ENCODE measurements around the gene ARL8A.
A peak's percentile ranks its signal among the peaks of the same experiment; 100 is the strongest.
"Not testable (repeated sequence)": the region's sequence is repeated elsewhere in the genome, so short reads cannot be mapped to it uniquely, and the experiment has no call there.

ARL8A gene

GRCh38 chr1:202187041-202187671, 42.6 kb upstream of the ARL8A start:
- DNase-seq = no peak
- no peak overlapping the region for H3K27ac ChIP-seq (ENCODE audit: insufficient read depth, low read length, poor library complexity, severe bottlenecking)
- H3K4me3 ChIP-seq (ENCODE audit: insufficient read depth, low read depth, low read length, poor library complexity, severe bottlenecking) = no peak overlapping the region
- peaks cover 4% of the 10 kb centered on the region for H3K4me1 ChIP-seq (ENCODE audit: control insufficient read depth, insufficient read depth, low read length, poor library complexity, severe bottlenecking)
- no peaks in the 10 kb centered on the region for H3K9me3 ChIP-seq (ENCODE audit: control insufficient read depth, low read length)
- H3K27me3 ChIP-seq (replicated peaks; ENCODE audit: control insufficient read depth, insufficient read depth, low read length, poor library complexity, severe bottlenecking) = no peaks in the 10 kb centered on the region
- H3K36me3 ChIP-seq (ENCODE audit: control insufficient read depth, insufficient read depth, low read length) = no peaks in the 10 kb centered on the region

GRCh38 chr1:202186327-202186726, 41.8 kb upstream of the ARL8A start:
- DNase-seq = no peak
- no peak overlapping the region for H3K27ac ChIP-seq (ENCODE audit: insufficient read depth, low read length, poor library complexity, severe bottlenecking)
- no peaks in the 10 kb centered on the region for H3K27me3 ChIP-seq (replicated peaks; ENCODE audit: control insufficient read depth, insufficient read depth, low read length, poor library complexity, severe bottlenecking)
- H3K36me3 ChIP-seq (ENCODE audit: control insufficient read depth, insufficient read depth, low read length) = no peaks in the 10 kb centered on the region
- H3K4me3 ChIP-seq (ENCODE audit: insufficient read depth, low read depth, low read length, poor library complexity, severe bottlenecking) = no peak overlapping the region
- peaks cover 4% of the 10 kb centered on the region for H3K4me1 ChIP-seq (ENCODE audit: control insufficient read depth, insufficient read depth, low read length, poor library complexity, severe bottlenecking)
- H3K9me3 ChIP-seq (ENCODE audit: control insufficient read depth, low read length) = no peaks in the 10 kb centered on the region

GRCh38 chr1:202184750-202185460, 40.4 kb upstream of the ARL8A start:
- H3K4me3 ChIP-seq (ENCODE audit: insufficient read depth, low read depth, low read length, poor library complexity, severe bottlenecking) = no peak overlapping the region
- H3K4me1 ChIP-seq (ENCODE audit: control insufficient read depth, insufficient read depth, low read length, poor library complexity, severe bottlenecking) = peaks cover 4% of the 10 kb centered on the region
- H3K9me3 ChIP-seq (ENCODE audit: control insufficient read depth, low read length) = no peaks in the 10 kb centered on the region
- no peak overlapping the region for H3K27ac ChIP-seq (ENCODE audit: insufficient read depth, low read length, poor library complexity, severe bottlenecking)
- peak; percentile 44 to 63 (median 50) for DNase-seq
- H3K27me3 ChIP-seq (replicated peaks; ENCODE audit: control insufficient read depth, insufficient read depth, low read length, poor library complexity, severe bottlenecking) = no peaks in the 10 kb centered on the region
- no peaks in the 10 kb centered on the region for H3K36me3 ChIP-seq (ENCODE audit: control insufficient read depth, insufficient read depth, low read length)

GRCh38 chr1:202182040-202182877, 37.7 kb upstream of the ARL8A start:
- Histone ChIP-seq H3K36me3 (ENCODE audit: control insufficient read depth, insufficient read depth, low read length) (no peaks in the 10 kb centered on the region), H3K4me1 (ENCODE audit: control insufficient read depth, insufficient read depth, low read length, poor library complexity, severe bottlenecking) (peaks cover 4% of the 10 kb centered on the region), H3K27me3 (replicated peaks; ENCODE audit: control insufficient read depth, insufficient read depth, low read length, poor library complexity, severe bottlenecking) (no peaks in the 10 kb centered on the region), H3K9me3 (ENCODE audit: control insufficient read depth, low read length) (no peaks in the 10 kb centered on the region), H3K27ac (ENCODE audit: insufficient read depth, low read length, poor library complexity, severe bottlenecking) (no peak overlapping the region), H3K4me3 (ENCODE audit: insufficient read depth, low read depth, low read length, poor library complexity, severe bottlenecking) (no peak overlapping the region)
- no peak for DNase-seq

GRCh38 chr1:202181586-202181985, 37.0 kb upstream of the ARL8A start:
- no peaks in the 10 kb centered on the region for H3K9me3 ChIP-seq (ENCODE audit: control insufficient read depth, low read length)
- no peak overlapping the region for H3K4me3 ChIP-seq (ENCODE audit: insufficient read depth, low read depth, low read length, poor library complexity, severe bottlenecking)
- no peaks in the 10 kb centered on the region for H3K27me3 ChIP-seq (replicated peaks; ENCODE audit: control insufficient read depth, insufficient read depth, low read length, poor library complexity, severe bottlenecking)
- H3K4me1 ChIP-seq (ENCODE audit: control insufficient read depth, insufficient read depth, low read length, poor library complexity, severe bottlenecking) = peaks cover 4% of the 10 kb centered on the region
- no peak overlapping the region for H3K27ac ChIP-seq (ENCODE audit: insufficient read depth, low read length, poor library complexity, severe bottlenecking)
- no peak for DNase-seq
- H3K36me3 ChIP-seq (ENCODE audit: control insufficient read depth, insufficient read depth, low read length) = no peaks in the 10 kb centered on the region

- DNase-seq; H3K9me3 ChIP-seq (ENCODE audit: control insufficient read depth, low read length); H3K27ac ChIP-seq (ENCODE audit: insufficient read depth, low read length, poor library complexity, severe bottlenecking); H3K4me3 ChIP-seq (ENCODE audit: insufficient read depth, low read depth, low read length, poor library complexity, severe bottlenecking); H3K36me3 ChIP-seq (ENCODE audit: control insufficient read depth, insufficient read depth, low read length); H3K4me1 ChIP-seq (ENCODE audit: control insufficient read depth, insufficient read depth, low read length, poor library complexity, severe bottlenecking); H3K27me3 ChIP-seq (replicated peaks; ENCODE audit: control insufficient read depth, insufficient read depth, low read length, poor library complexity, severe bottlenecking): not testable (repeated sequence)
These were observed 36.2 kb upstream of the ARL8A start for GRCh38 chr1:202180751-202181139.

- DNase-seq = no peak
- no peak overlapping the region for H3K27ac ChIP-seq (ENCODE audit: insufficient read depth, low read length, poor library complexity, severe bottlenecking)
- H3K4me3 ChIP-seq (ENCODE audit: insufficient read depth, low read depth, low read length, poor library complexity, severe bottlenecking) = no peak overlapping the region
- peaks cover 4% of the 10 kb centered on the region for H3K4me1 ChIP-seq (ENCODE audit: control insufficient read depth, insufficient read depth, low read length, poor library complexity, severe bottlenecking)
- H3K27me3 ChIP-seq (replicated peaks; ENCODE audit: control insufficient read depth, insufficient read depth, low read length, poor library complexity, severe bottlenecking) = no peaks in the 10 kb centered on the region
- no peaks in the 10 kb centered on the region for H3K9me3 ChIP-seq (ENCODE audit: control insufficient read depth, low read length)
- H3K36me3 ChIP-seq (ENCODE audit: control insufficient read depth, insufficient read depth, low read length) = no peaks in the 10 kb centered on the region
These were observed 35.6 kb upstream of the ARL8A start for GRCh38 chr1:202179828-202180750.

GRCh38 chr1:202176949-202177927, 32.7 kb upstream of the ARL8A start:
- no peaks in the 10 kb centered on the region for H3K36me3 ChIP-seq (ENCODE audit: control insufficient read depth, insufficient read depth, low read length)
- DNase-seq = no peak
- no peaks in the 10 kb centered on the region for H3K4me1 ChIP-seq (ENCODE audit: control insufficient read depth, insufficient read depth, low read length, poor library complexity, severe bottlenecking)
- no peak overlapping the region for H3K27ac ChIP-seq (ENCODE audit: insufficient read depth, low read length, poor library complexity, severe bottlenecking)
- no peaks in the 10 kb centered on the region for H3K27me3 ChIP-seq (replicated peaks; ENCODE audit: control insufficient read depth, insufficient read depth, low read length, poor library complexity, severe bottlenecking)
- H3K9me3 ChIP-seq (ENCODE audit: control insufficient read depth, low read length) = no peaks in the 10 kb centered on the region
- no peak overlapping the region for H3K4me3 ChIP-seq (ENCODE audit: insufficient read depth, low read depth, low read length, poor library complexity, severe bottlenecking)

- no peaks in the 10 kb centered on the region for H3K9me3 ChIP-seq (ENCODE audit: control insufficient read depth, low read length)
- no peaks in the 10 kb centered on the region for H3K27me3 ChIP-seq (replicated peaks; ENCODE audit: control insufficient read depth, insufficient read depth, low read length, poor library complexity, severe bottlenecking)
- no peaks in the 10 kb centered on the region for H3K36me3 ChIP-seq (ENCODE audit: control insufficient read depth, insufficient read depth, low read length)
- no peak for DNase-seq
- peaks cover 3% of the 10 kb centered on the region for H3K4me1 ChIP-seq (ENCODE audit: control insufficient read depth, insufficient read depth, low read length, poor library complexity, severe bottlenecking)
- H3K4me3 ChIP-seq (ENCODE audit: insufficient read depth, low read depth, low read length, poor library complexity, severe bottlenecking) = no peak overlapping the region
- H3K27ac ChIP-seq (ENCODE audit: insufficient read depth, low read length, poor library complexity, severe bottlenecking) = no peak overlapping the region
These were observed 29.5 kb upstream of the ARL8A start for GRCh38 chr1:202173993-202174392.

Data from effector memory CD4-positive, alpha-beta T cell (primary cell).